Chondrocyte (in vitro differentiated cells): ENCODE data around the gene TMUB1. TPM values are rescaled to one million over a fixed set of nuclear protein-coding genes. Genes with fewer than 3 reads are reported as not detected.

Experiments
- total RNA-seq: library from RNA; stranded (reverse); gene quantifications from 3 replicates; pipeline ENCODE4 v1.2.1, GENCODE V29; 2021

Gene TMUB1
- total RNA-seq, 1 donor from 2014 or later, result 33.2 TPM

Other genes starting within 250 kb of the TMUB1 start
- not detected in 3 replicates for gene AOC1, start 231.0 kb downstream of the TMUB1 start, total RNA-seq
- 0.19 to 0.33 TPM (median 0.30 TPM) in 3 replicates for gene KCNH2, start 105.2 kb downstream of the TMUB1 start, total RNA-seq
- gene NOS3, start 92.5 kb downstream of the TMUB1 start, total RNA-seq, result not detected in 3 replicates
- gene ATG9B, start 59.0 kb downstream of the TMUB1 start, total RNA-seq, result 1.5 to 1.6 TPM in 2 of 3 replicates, not detected in the other
- gene ABCB8, start 55.0 kb downstream of the TMUB1 start, total RNA-seq, result 30.2 to 45.7 TPM (median 32.1 TPM) in 3 replicates
- 2.2 to 4.9 TPM (median 2.4 TPM) in 3 replicates for gene ASIC3, start 35.0 kb downstream of the TMUB1 start, total RNA-seq
- 23.9 to 25.4 TPM (median 24.0 TPM) in 3 replicates for gene CDK5, start 25.6 kb downstream of the TMUB1 start, total RNA-seq
- gene SLC4A2, start 23.9 kb downstream of the TMUB1 start, total RNA-seq, result 340 to 379 TPM (median 371 TPM) in 3 replicates
- 83.8 to 146 TPM (median 94.0 TPM) in 3 replicates for gene FASTK, start 2.7 kb downstream of the TMUB1 start, total RNA-seq
- gene AGAP3, start 3.0 kb upstream of the TMUB1 start, total RNA-seq, result 77.8 to 116 TPM (median 91.4 TPM) in 3 replicates
- gene GBX1, start 84.2 kb upstream of the TMUB1 start, total RNA-seq, result not detected in 3 replicates
- not detected in 3 replicates for gene ASB10, start 103.8 kb upstream of the TMUB1 start, total RNA-seq
- not detected in 3 replicates for gene H2BK1, start 127.0 kb upstream of the TMUB1 start, total RNA-seq
- 35.8 to 42.2 TPM (median 37.7 TPM) in 3 replicates for gene ABCF2, start 143.7 kb upstream of the TMUB1 start, total RNA-seq
- gene CHPF2, start 149.0 kb upstream of the TMUB1 start, total RNA-seq, result 98.3 to 135 TPM (median 101 TPM) in 3 replicates
- gene SMARCD3, start 165.2 kb upstream of the TMUB1 start, total RNA-seq, result 105 to 125 TPM (median 120 TPM) in 3 replicates